Measurements from ENCODE around the gene RELB. TPM values are rescaled to one million over a fixed set of nuclear protein-coding genes. Genes with fewer than 3 reads are reported as not detected.

Gene RELB
- total and polyA plus RNA-seq, 9 of the 15 experiments (the other 6 are each of a cell fraction or from before 2014, with no cell fraction given), result 0.15 to 1.1 (median 0.28) TPM; not detected in 2

- TF ChIP-seq ZNF395 (CRISPR knock-in tag; IDR thresholded peaks at IDR 0.05) (no peak), CBFA2T3 (IDR thresholded peaks at IDR 0.05) (peak; percentile 43), HCFC1 (IDR thresholded peaks at IDR 0.05; ENCODE audit: low read depth, low read length) (no peak), SNRNP70 (optimal IDR thresholded peaks at IDR 0.05; ENCODE audit: low read depth, low read length) (no peak), ZNF143 (CRISPR knock-in tag; IDR thresholded peaks at IDR 0.05) (no peak), FOXP4 (CRISPR knock-in tag; IDR thresholded peaks at IDR 0.05; ENCODE audit: borderline replicate concordance) (no peak), ZNF717 (CRISPR knock-in tag; IDR thresholded peaks at IDR 0.05) (no peak), YBX1 (IDR thresholded peaks at IDR 0.05) (no peak), SNIP1 (IDR thresholded peaks at IDR 0.05; ENCODE audit: low read depth) (no peak), BACH1 (tag; IDR thresholded peaks at IDR 0.05) (no peak), FOXK1 (CRISPR knock-in tag; IDR thresholded peaks at IDR 0.05; ENCODE audit: borderline replicate concordance) (no peak), SIX5 (IDR thresholded peaks at IDR 0.05; ENCODE audit: borderline replicate concordance in 1 of 2, insufficient read depth in 1 of 2, low read depth in 1 of 2, low read length in 2 of 2) (no peak), CEBPG (CRISPR knock-in tag; IDR thresholded peaks at IDR 0.05) (no peak), CEBPG (tag; conservative IDR thresholded peaks at IDR 0.05 in 1 of 2, IDR thresholded peaks at IDR 0.05 in 1 of 2) (no peak), ZBTB8A (IDR thresholded peaks at IDR 0.05; ENCODE audit: partially characterized antibody) (no peak), ZNF311 (CRISPR knock-in tag; IDR thresholded peaks at IDR 0.05) (no peak), ZEB2 (IDR thresholded peaks at IDR 0.05) (peak; percentile 42; the same call in 1 of the 2 replicates), AFF4 (CRISPR knock-in tag; IDR thresholded peaks at IDR 0.05) (no peak), MAFF (IDR thresholded peaks at IDR 0.05; ENCODE audit: low read length) (no peak)
- TF ChIP-seq, protein P1, sequence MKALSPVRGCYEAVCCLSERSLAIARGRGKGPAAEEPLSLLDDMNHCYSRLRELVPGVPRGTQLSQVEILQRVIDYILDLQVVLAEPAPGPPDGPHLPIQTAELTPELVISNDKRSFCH (CRISPR knock-in tag; IDR thresholded peaks at IDR 0.05), result no peak
- TF ChIP-seq, protein P1 (tag; IDR thresholded peaks at IDR 0.05), result no peak
- TF ChIP-seq, protein P2, sequence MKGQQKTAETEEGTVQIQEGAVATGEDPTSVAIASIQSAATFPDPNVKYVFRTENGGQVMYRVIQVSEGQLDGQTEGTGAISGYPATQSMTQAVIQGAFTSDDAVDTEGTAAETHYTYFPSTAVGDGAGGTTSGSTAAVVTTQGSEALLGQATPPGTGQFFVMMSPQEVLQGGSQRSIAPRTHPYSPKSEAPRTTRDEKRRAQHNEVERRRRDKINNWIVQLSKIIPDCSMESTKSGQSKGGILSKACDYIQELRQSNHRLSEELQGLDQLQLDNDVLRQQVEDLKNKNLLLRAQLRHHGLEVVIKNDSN (CRISPR knock-in tag; IDR thresholded peaks at IDR 0.05), result no peak
Measured at GRCh38 chr19:45058622-45059159, 57.4 kb downstream of the RELB start (continued).

Data from K562 (cell line).